ENCODE measurements around the gene NR0B1.

NR0B1 gene, protein sequence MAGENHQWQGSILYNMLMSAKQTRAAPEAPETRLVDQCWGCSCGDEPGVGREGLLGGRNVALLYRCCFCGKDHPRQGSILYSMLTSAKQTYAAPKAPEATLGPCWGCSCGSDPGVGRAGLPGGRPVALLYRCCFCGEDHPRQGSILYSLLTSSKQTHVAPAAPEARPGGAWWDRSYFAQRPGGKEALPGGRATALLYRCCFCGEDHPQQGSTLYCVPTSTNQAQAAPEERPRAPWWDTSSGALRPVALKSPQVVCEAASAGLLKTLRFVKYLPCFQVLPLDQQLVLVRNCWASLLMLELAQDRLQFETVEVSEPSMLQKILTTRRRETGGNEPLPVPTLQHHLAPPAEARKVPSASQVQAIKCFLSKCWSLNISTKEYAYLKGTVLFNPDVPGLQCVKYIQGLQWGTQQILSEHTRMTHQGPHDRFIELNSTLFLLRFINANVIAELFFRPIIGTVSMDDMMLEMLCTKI

DNA sequence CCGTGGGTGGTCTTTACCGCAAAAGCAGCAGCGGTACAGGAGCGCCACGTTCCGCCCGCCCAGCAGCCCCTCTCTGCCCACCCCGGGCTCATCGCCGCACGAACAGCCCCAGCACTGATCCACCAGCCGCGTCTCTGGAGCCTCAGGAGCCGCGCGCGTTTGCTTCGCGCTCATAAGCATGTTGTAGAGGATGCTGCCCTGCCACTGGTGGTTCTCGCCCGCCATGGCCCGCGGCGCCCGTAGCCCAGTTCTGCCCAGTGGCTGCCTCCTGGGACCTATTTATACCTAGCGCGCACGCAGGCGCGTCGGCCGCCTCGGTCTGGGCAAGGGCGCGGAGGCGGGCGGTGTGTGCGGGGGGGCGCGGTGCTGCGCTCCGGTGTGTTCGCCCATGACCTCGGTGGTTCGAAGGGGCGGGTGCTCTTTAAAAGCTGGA is at the start of gene NR0B1:
TSS of gene NR0B1 (minus strand) at position 252 of the 433 bp plus-strand sequence. CDS start at position 225, 27 bp downstream.
- H3K27ac ChIP-seq, result no peak within 1 kb of the TSS
- DNase-seq (ENCODE audit: low read depth, low spot score), result no peak

DNA sequence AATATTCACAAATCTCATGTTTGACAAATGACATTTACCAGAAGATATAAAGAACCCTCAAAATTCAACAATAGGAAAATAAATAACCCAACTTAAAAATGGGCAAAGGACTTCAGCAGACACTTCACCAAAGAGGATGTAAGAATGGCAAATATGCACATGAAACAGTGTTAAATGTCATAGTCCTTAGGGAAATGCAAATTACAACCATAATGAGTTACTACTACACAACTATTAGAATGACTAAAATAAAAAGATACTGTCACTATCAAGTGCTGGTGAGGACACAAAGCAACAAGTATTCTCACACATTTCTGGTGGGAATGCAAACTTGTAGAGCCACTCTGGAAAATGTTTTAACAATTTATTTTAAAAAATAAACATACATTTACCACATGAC is 40.8 kb upstream of the NR0B1 start:
- H3K27ac ChIP-seq, result no peak overlapping the region
- DNase-seq (ENCODE audit: low read depth, low spot score), result no peak

DNA sequence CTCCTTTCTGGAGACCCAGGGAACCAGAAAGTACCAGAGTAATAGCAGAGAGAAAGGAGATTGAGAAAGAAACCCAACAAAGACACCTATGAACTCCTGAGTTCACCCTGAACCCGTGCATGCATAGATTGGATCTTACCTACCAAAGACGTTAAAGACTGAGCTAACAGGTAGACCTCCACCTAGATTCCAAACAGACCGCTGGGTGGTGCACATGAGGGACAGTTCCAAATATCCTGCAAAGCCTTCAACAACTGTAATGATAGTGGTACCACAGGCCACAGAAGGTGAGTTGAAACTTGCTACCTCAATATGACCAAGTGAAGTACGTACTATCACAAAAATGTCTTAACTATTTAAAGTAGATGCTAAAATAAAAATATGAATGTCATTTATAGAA is 34.0 kb upstream of the NR0B1 start:
- no peak for DNase-seq (ENCODE audit: low read depth, low spot score)
- H3K27ac ChIP-seq, result no peak overlapping the region

DNA sequence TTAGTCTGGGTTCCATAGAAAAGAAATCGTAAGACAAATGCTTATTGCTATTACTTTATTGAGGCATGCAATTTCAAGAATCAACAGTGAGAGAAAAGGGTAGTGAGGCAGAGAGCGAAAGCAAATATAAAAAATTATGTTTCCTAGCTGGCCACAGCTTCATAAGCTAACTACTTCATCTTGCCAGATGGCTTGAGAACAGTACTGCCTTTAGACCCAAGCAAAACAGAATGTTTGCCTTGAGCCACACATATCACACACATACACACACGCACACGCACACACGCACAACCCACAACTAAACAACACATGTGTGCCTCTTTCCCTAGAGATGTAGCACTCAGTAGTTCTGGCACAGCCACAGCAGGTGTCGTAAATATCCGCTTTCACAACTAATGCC is 31.6 kb upstream of the NR0B1 start:
- no peak for DNase-seq (ENCODE audit: low read depth, low spot score)
- no peak overlapping the region for H3K27ac ChIP-seq

DNA sequence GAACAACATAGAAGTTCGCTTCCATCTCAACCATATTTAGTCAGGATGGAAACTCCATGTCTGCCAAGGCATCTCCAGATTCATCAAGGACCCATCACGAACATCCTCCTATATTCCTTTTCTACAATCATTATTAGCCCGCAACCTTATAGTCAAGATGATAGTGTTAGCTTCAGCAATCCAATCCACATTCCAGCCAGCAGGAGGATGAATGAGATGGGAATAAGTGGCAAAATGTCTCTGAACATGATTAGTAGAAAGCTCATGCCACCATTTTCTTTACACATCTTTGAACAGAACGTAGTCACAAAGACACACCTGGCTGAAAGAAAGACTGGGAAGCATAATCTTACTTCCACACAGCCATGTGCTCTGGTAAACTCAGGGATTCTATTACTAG is 18.6 kb upstream of the NR0B1 start:
- no peak for DNase-seq (ENCODE audit: low read depth, low spot score)
- no peak overlapping the region for H3K27ac ChIP-seq

DNA sequence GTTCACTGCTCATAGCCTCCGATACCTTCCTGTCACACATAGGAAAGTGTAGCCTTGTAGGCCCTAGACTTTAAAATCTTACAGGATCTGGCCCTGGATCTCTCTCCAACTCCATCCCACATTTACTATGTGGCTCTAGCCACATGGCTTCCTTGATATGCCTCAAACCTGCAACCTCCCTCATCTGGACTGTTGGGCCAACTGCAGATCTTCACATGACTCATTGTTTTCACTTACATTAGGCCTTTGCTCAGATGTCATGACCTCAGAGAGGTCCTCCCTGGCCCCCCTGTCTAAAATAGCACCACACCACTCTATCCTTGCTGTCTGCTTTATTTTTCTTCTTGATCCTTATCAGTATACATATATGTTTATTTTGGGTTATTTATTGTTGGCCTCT is 8.1 kb upstream of the NR0B1 start:
- no peak overlapping the region for H3K27ac ChIP-seq
- no peak for DNase-seq (ENCODE audit: low read depth, low spot score)

DNA sequence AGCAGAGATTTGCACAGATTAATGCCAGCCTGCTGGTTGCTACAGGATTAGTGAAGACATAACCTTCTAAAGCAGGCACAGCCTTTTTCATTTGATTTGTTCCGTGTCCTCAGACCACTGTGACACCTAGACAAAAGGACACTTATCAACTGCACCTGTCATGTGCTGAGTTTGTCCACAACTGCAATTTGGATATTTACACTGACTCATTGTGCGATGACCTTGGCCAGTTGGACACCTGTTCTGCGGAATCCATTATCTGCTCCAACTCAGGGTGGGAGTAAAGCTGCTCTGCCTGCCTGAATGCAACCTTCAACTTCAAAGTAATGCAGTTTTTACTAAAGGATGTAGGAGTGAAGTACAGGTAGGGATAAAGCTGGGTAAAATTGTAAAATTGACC is 4.1 kb upstream of the NR0B1 start:
- no peak overlapping the region for H3K27ac ChIP-seq
- no peak for DNase-seq (ENCODE audit: low read depth, low spot score)

DNA sequence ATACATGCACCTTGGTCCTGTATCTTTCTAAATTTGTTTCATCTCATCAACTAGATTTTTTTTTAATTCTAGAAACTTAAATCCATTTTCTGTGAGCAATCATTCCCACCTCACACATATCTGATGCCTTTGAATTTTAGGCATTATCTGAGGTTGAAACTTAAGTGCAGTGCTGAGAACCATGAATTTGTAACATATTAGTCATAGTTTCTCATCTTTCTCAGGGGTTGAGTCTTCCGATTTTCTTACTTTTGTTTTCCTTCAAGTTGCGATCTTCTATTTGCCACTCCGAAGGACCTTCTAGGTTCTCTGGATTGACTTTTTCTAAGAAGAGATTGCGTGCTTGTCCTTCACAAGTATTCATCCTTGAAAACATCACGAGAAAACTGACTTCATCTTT is 3.7 kb upstream of the NR0B1 start:
- H3K27ac ChIP-seq, result no peak overlapping the region
- no peak for DNase-seq (ENCODE audit: low read depth, low spot score)

DNA sequence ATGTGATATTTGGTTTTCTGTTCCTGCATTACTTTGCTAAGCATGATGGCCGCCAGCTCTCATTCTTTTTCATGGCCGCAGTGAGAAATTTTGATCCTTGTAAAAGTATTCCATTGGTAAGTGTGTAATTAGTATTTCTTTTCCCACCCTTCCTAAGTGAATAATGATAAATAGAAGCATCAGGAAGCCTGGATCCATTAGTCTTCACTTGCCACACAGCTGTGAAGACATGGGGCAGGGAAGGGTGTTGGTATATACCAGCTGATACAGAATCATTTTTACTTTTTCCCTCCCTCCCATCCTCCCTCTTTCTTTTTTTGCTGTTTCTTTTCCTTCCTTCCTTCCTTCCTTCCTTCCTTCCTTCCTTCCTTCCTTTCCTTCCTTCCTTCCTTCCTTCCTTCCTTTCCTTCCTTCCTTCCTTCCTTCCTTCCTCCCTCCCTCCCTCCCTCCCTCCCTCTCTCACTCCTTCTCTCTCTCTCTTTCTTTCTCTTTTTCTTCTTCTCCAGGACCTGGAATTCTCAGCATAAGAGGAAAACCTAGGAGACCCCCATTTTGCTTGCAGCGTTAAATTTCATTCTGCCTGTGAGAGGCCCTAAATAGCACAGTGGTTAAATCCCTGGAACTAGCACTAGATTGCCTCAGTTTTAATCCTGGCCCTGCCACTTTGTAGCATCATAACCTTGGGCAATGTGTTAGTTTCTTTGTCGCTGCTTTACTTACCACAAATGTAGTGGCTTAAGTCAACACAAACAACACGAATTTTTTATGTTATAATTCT is 1.4 kb upstream of the NR0B1 start:
- DNase-seq (ENCODE audit: low read depth, low spot score), result no peak
- no peak overlapping the region for H3K27ac ChIP-seq

DNA sequence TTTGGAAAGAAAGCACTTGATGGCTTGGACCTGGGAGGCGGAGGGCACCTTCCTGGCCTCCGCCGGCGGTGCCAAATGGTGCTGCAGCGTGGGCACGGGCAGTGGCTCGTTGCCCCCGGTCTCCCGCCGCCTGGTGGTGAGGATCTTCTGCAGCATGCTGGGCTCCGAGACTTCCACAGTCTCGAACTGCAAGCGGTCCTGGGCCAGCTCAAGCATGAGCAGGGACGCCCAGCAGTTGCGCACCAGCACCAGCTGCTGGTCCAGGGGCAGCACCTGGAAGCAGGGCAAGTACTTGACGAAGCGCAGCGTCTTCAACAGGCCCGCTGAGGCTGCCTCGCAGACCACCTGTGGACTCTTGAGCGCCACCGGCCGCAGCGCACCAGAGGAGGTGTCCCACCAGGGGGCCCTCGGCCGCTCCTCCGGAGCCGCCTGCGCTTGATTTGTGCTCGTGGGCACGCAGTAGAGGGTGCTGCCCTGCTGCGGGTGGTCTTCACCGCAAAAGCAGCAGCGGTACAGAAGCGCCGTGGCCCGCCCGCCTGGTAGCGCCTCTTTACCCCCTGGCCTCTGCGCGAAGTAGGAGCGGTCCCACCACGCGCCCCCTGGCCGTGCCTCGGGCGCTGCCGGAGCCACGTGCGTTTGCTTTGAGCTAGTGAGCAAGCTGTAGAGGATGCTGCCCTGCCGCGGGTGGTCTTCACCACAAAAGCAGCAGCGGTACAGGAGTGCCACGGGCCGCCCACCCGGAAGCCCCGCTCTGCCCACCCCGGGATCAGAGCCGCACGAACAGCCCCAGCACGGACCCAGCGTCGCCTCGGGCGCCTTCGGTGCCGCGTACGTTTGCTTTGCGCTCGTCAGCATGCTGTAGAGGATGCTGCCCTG is 689 bp downstream of the NR0B1 start:
- no peak for DNase-seq (ENCODE audit: low read depth, low spot score)
- no peak overlapping the region for H3K27ac ChIP-seq

DNA sequence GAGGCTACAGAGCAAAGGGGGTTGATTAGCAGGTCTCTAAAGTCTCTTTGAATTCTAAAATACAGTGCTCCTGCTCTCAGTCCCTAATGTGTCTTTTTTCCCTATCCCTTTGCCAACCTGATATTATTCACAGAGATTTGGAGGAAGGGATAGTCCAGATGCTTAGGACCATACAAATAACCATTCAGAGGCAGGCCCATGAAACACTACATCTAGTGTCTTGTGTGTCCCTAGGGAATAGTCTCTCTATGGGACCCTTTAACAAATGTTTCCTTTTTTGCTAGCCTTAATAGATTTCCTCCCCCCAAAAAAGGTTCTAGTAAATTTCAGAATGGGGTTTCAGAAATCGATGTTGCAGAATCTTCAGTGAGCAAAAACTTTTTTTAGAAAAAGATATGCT is 1.7 kb downstream of the NR0B1 start:
- DNase-seq (ENCODE audit: low read depth, low spot score), result no peak
- H3K27ac ChIP-seq, result no peak overlapping the region

DNA sequence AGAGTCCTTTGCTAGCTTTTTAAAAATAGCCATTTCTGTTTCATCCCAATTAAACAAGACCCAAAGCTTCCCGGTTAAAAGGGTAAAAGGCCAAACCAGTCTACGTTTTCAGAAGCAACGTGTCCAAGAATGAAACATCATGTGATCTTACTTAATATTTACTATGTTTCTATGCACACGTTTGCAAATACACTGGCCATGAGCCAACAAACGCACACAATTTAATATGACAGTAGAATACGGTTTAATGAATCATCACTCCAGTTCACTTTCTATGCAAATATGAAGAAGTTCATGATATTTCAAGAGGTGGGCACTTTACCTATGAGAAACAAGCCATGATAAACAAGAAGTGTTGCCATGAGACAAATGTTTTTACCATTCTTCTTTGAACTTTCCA is 4.3 kb downstream of the NR0B1 start:
- DNase-seq (ENCODE audit: low read depth, low spot score), result no peak
- no peak overlapping the region for H3K27ac ChIP-seq

DNA sequence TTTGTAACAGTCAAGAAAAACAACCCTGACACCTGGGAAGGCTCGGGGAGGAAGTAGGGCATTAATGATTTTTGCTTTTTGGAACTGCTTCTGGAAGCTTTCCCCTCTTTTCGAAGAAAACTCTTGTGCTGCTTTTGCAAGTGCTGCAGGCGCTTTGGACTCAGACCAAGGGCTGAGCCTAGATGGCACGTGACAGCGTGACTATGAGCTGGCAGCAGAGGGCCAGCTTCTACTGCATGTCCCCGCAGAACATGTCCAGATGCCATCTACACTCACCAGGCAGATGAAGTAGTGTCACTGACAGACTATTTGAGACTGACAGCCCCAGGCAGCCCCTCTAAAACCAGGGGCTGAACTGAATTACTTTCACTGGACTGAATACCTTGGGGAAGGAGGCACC is 6.2 kb downstream of the NR0B1 start:
- no peak for DNase-seq (ENCODE audit: low read depth, low spot score)
- H3K27ac ChIP-seq, result no peak overlapping the region

DNA sequence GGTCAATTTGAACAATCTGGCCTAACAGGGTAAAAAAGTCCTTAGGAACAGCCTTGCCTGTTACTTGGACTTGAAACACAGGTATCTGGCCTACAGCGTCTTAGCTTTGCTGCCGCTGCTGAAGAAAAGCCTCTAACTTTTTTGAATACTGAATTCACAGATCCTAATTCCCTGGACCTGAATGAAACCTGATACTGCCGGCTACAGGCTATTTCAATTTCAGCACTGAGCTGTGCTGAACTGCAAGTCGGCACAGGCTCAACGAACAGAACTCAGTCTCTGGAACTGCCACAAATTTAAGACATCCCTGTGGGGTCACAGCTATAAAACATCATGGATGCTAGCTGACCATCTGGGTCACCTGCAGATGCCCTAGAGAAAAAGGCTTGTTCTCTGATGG is 7.2 kb downstream of the NR0B1 start:
- no peak for DNase-seq (ENCODE audit: low read depth, low spot score)
- H3K27ac ChIP-seq, result no peak overlapping the region

DNA sequence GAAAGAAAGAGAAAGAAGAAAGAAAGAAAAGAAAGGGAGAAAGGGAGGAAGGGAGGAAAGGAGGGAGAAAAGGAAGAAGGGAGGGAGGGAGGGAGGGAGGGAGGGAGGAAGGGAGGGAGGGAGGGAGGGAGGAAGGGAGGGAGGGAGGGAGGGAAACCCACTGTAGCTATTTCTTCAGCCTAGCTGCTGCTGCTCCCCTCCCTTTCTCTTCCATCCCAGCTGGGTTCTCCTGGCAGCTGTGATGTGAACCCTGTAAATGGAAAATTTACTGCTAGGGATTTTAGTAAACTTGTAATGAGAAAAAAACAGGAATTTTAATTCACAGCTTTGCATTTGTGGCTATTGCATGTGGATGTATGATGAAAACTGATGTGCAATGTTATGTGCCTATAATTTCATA is 8.0 kb downstream of the NR0B1 start:
- no peak for DNase-seq (ENCODE audit: low read depth, low spot score)

DNA sequence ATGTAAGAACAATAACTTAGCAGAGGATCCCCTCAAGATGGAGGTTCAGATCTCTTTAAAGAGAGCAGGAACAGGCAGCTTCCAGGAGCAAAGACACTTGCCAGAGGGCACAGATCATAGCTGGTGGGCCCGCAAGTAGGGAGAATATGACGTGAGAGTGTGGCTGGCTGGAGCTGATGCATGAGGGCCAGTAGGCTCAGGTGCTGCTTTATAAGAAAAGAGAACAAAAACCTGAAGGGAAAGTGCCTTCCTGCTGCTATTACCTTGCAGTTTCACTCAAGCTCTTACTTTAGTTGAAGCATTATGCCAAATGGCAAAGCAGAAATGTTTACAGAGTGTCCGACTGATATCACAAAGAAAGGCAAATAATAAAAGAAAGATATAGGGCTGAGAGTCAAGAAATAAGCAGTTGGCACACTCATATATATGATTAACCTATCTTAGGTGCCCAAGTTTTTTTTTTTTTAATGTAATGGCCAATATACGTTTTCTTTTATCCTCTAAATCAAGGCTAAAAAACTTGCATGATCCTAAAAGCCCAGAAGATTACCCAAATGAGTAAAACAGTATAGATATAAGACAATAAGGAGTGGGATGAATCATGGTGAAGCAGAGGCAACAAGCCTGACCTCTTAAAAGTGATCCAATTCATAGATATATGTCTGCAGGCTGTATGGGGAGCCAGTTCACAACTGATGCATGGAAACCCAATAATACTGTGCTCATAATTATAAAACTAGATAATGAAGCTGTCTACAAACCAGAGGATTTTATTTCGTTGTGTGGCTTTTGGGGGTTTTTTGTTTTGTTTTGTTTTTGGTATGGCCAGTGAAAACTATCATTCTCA is 12.6 kb downstream of the NR0B1 start:
- no peak overlapping the region for H3K27ac ChIP-seq
- DNase-seq (ENCODE audit: low read depth, low spot score), result no peak

More for the DNA sequence above, 8.0 kb downstream of the NR0B1 start:
- no peak overlapping the region for H3K27ac ChIP-seq

DNA sequence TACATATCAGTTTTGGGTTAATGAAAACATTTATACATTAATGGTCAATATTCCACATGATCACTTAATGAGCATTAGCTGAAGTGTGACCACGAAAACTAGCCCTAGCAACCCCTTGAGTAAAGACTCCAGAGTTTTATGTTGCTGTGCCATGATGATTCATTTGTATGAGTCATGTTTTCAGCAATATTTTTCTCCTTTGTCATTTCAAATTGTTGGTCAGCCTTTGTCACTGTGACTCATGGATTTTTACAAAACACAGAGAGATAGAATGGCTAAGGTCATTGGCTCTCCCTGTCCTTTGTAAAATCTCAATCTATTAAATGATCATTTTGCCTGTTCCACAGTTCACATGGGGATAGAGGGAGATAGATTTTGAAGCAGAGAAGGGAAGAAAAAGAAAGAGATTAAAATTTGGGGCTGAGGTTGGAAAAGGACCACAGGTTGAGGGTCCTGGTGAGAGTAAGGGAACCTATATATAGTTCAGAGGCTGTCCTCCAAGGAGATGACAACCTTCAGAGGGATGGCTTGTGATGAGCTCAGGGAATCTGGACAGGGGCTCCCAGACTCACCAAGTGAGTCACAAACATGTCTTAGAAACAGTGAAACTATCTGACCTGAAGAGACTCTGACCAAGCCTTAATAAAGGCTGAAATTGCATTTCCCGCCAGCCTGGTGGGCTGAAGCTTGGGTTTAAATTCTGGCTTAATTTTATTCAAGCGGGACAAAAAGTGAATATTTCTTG is 25.6 kb downstream of the NR0B1 start:
- DNase-seq (ENCODE audit: low read depth, low spot score), result peak; percentile 44
- peak overlapping the region; percentile 65 for H3K27ac ChIP-seq

DNA sequence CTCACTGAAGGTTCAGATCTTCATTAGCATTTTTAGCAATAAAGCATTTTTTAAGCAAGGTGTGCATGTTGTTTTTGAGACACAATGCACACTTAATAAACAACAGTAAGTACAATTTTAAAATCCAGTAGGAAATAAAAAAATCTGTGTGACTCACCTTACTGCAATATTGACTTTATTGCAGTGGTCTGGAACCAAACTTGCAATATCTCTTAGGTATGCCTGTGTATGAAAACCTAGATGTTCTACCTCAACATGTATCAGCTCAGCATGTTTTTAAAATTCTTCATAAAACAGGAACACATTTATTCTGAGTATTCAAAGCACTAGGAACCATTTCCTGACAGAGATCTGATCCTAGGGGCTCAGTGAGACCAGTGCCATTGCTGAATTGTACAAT is 26.7 kb downstream of the NR0B1 start:
- no peak for DNase-seq (ENCODE audit: low read depth, low spot score)
- H3K27ac ChIP-seq, result peak overlapping the region; percentile 65

DNA sequence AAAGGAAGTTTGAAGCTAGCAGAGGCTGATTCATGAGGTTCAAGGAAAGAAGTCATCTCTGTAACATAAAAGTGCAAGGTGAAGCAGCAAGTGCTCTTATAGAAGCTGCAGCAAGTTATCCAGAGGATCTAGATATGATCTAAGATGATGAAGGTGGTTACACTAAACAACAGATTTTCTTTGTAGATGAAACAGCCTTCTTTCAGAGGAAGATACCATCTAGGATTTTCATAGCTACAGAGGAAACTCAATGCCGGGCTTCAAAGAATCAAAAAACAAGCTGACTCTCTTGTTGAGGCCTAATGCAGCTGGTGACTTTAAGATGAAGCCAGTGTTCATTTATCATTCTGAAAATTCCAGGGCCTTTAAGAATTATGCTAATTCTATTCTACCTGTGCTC is 28.8 kb downstream of the NR0B1 start:
- no peak for DNase-seq (ENCODE audit: low read depth, low spot score)
- H3K27ac ChIP-seq, result no peak overlapping the region
